Measurements from ENCODE around the gene KCNA2.

KCNA2 gene

DNA sequence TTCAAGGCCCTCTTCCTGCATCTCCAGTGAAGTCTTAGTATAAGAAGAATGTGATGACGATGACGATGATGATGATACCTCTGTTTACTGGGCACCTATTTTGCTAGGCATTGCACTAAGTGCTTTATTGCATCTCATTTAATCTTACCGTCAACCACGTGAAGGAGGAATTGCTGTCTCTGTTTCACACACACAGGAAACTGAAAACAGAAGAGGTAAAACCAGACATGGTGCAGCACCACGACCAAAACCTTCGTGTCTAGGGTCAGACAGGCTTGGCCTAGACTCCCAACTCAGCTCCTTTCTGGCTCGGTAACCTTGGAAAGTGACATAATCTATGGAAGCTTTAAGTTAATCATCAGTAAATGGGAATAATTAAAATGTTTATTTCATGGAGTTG is 20.7 kb upstream of the KCNA2 start:
- H3K27me3 ChIP-seq = peaks cover 7% of the 10 kb centered on the region

DNA sequence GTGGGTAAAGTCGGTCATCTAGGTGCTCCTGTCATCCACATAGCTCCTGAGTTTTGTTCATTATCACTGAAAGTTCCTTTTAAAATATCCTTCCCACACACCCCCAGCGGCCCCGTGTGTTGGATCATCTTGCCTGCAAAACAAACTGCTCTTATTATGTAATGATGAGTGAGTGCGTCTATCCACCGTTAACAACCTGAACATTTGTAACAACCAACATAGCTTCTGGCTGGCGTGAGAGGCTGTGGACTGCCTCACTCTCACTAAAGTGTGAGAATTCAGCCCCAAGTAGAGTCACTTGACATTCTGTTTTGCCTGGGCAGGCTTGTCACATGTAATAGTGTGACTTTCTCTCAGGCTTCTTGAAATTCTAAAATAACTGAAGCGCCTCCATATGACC is 14.5 kb upstream of the KCNA2 start:
- Histone ChIP-seq H3K9me3 (no peaks in the 10 kb centered on the region), H3K4me1 (ENCODE audit: control insufficient read depth in 1 of 2, insufficient read depth in 1 of 2, low read depth in 1 of 2, low read length in 1 of 2) (peaks cover 7 to 17% of the 10 kb centered on the region in 2 experiments), H3K4me3 (ENCODE audit: low read depth in 1 of 2, low read length in 1 of 2) (no peak overlapping the region), H3K27ac (no peak overlapping the region), H3K27me3 (peaks cover 60% of the 10 kb centered on the region), H3K36me3 (no peaks in the 10 kb centered on the region)
- TF ChIP-seq, protein P1, sequence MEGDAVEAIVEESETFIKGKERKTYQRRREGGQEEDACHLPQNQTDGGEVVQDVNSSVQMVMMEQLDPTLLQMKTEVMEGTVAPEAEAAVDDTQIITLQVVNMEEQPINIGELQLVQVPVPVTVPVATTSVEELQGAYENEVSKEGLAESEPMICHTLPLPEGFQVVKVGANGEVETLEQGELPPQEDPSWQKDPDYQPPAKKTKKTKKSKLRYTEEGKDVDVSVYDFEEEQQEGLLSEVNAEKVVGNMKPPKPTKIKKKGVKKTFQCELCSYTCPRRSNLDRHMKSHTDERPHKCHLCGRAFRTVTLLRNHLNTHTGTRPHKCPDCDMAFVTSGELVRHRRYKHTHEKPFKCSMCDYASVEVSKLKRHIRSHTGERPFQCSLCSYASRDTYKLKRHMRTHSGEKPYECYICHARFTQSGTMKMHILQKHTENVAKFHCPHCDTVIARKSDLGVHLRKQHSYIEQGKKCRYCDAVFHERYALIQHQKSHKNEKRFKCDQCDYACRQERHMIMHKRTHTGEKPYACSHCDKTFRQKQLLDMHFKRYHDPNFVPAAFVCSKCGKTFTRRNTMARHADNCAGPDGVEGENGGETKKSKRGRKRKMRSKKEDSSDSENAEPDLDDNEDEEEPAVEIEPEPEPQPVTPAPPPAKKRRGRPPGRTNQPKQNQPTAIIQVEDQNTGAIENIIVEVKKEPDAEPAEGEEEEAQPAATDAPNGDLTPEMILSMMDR (IDR thresholded peaks at IDR 0.05) = no peak

More for the DNA sequence above, 20.7 kb upstream of the KCNA2 start:
- Histone ChIP-seq H3K27ac (no peak overlapping the region), H3K4me1 (ENCODE audit: control insufficient read depth in 1 of 2, insufficient read depth in 1 of 2, low read depth in 1 of 2, low read length in 1 of 2) (peaks cover 0 to 13% of the 10 kb centered on the region in 2 experiments), H3K4me3 (ENCODE audit: low read depth in 1 of 2, low read length in 1 of 2) (no peak overlapping the region), H3K36me3 (no peaks in the 10 kb centered on the region), H3K9me3 (no peaks in the 10 kb centered on the region)
- TF ChIP-seq, protein P1 (IDR thresholded peaks at IDR 0.05) = no peak

DNA sequence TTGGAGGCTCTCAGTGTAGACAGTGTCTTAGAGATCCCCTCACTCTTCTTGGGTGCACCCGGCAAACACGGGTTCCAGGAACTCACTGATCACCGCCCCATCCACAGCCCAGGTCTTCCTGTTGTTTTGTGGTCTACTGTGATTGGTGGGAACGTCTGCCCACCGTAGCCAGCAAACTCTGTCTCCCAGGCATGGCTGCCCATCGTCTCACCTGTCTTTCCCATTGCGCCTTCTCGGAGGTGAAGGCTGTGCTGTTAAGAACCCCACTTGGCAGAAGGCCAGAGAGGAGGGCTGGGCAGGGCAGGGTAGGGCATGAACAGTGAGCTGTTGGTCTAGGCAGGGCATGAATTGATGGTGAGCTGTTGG is 14.1 kb upstream of the KCNA2 start:
- Histone ChIP-seq H3K36me3 (no peaks in the 10 kb centered on the region), H3K27me3 (peaks cover 63% of the 10 kb centered on the region), H3K4me1 (ENCODE audit: control insufficient read depth in 1 of 2, insufficient read depth in 1 of 2, low read depth in 1 of 2, low read length in 1 of 2) (peaks cover 7 to 17% of the 10 kb centered on the region in 2 experiments), H3K9me3 (no peaks in the 10 kb centered on the region), H3K27ac (no peak overlapping the region), H3K4me3 (ENCODE audit: low read depth in 1 of 2, low read length in 1 of 2) (peak overlapping the region in 1 of 2 experiments; percentile 56)
- TF ChIP-seq, protein P1 (IDR thresholded peaks at IDR 0.05) = no peak

DNA sequence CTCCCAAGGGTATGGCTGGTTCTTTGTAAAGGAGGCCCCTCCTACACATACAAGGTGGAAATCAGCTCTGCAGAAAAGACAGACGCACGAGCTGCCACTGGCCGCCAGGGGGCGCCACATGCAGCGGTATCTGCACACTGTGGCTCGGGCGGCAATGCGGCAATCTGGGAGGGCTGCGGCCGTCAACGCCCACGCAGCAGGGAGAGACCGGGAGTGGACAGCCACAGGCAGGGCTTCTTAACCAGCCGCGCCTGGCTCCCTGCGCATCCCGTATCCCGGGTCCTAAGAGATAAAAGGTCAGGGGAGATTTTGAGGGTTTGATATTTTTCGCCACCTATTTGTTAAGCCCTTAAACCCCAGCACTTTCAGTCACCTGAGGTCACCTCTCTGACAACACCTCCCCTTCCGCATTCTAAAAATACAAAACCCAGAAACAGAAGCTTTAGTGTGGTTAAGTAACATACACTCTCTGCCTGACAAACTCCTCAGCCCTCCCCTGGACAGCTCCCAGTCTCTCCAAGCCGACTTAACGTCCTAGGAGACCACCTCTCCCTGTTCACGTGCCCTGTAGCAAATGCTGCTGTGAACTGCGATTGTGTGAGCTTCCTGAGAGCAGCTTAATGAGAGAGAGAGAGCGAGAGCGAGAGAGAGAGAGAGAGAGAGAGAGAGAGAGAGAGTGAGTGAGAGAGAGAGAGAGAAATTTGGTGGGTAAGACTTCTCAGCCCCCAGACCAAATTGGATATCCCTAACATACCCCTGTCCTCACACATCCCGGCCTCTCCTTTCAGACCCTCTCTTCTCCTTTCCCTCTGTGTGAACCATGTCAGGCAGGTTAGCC is 13.5 kb upstream of the KCNA2 start:
- Histone ChIP-seq H3K9me3 (no peaks in the 10 kb centered on the region), H3K27me3 (peaks cover 64% of the 10 kb centered on the region), H3K36me3 (no peaks in the 10 kb centered on the region), H3K4me1 (ENCODE audit: control insufficient read depth in 1 of 2, insufficient read depth in 1 of 2, low read depth in 1 of 2, low read length in 1 of 2) (peaks cover 7 to 17% of the 10 kb centered on the region in 2 experiments), H3K27ac (peak overlapping the region; percentile 29), H3K4me3 (ENCODE audit: low read depth in 1 of 2, low read length in 1 of 2) (peak overlapping the region; percentile 40 to 56)
- TF ChIP-seq, protein P1 (IDR thresholded peaks at IDR 0.05) = peak; percentile 87

DNA sequence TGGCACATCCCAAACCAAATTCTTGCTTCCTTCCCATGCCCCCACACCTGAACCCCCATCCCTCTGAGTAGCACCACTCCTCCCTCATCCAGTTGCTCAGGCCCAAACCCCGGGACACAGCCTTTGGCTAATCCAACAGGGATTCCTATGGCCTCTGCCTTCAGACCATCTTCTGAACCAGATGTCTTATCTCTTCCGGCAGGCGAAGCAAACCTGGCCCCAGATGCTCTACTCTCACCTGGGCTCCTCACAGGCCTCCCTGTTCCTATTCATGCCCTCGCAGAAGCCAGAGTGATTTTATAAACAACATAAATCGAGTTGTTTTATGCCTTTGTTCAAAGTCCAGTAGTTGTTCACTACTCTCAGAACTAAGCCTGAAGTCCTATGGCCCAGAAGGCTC is 12.5 kb upstream of the KCNA2 start:
- H3K27me3 ChIP-seq = peaks cover 74% of the 10 kb centered on the region
- H3K9me3 ChIP-seq = no peaks in the 10 kb centered on the region
- TF ChIP-seq, protein P1 (IDR thresholded peaks at IDR 0.05) = no peak
- no peak overlapping the region for H3K27ac ChIP-seq
- H3K4me3 ChIP-seq (ENCODE audit: low read depth in 1 of 2, low read length in 1 of 2) = no peak overlapping the region
- H3K36me3 ChIP-seq = no peaks in the 10 kb centered on the region
- peaks cover 7 to 17% of the 10 kb centered on the region in 2 experiments for H3K4me1 ChIP-seq (ENCODE audit: control insufficient read depth in 1 of 2, insufficient read depth in 1 of 2, low read depth in 1 of 2, low read length in 1 of 2)
